ENCODE results near the gene MYLK4.

GRCh38 chr6:2794171-2794730 is 43.5 kb upstream of the MYLK4 start:
- TF ChIP-seq CTCF (IDR thresholded peaks at IDR 0.05; ENCODE audit: low read depth, low read length, poor library complexity, severe bottlenecking) (no peak), EZH2phosphoT487 (IDR thresholded peaks at IDR 0.05; ENCODE audit: borderline replicate concordance, low read length) (no peak)
